GM19328 (cell line): ENCODE measurements around the gene HOXB2.

Experiments
- ATAC-seq: cut with Tn5 transposase; IDR thresholded peaks from one replicate; pipeline ENCODE4 v1.9.1; 2021; ENCODE audit warnings: mild to moderate bottlenecking, moderate library complexity; ENCODE audit not compliant: unreplicated experiment

HOXB2 gene

GRCh38 chr17:48494335-48494734 is 50.6 kb downstream of the HOXB2 start:
- no peak for ATAC-seq
